GM19025 (cell line): ENCODE results near the gene MRPL18.
"Not testable (repeated sequence)": the region's sequence is repeated elsewhere in the genome, so short reads cannot be mapped to it uniquely, and the experiment has no call there.

Experiments
- ATAC-seq: cut with Tn5 transposase; IDR thresholded peaks from one replicate; pipeline ENCODE4 v1.9.1; 2021; ENCODE audit warnings: mild to moderate bottlenecking, low read depth, moderate library complexity; ENCODE audit not compliant: unreplicated experiment

MRPL18 gene

DNA sequence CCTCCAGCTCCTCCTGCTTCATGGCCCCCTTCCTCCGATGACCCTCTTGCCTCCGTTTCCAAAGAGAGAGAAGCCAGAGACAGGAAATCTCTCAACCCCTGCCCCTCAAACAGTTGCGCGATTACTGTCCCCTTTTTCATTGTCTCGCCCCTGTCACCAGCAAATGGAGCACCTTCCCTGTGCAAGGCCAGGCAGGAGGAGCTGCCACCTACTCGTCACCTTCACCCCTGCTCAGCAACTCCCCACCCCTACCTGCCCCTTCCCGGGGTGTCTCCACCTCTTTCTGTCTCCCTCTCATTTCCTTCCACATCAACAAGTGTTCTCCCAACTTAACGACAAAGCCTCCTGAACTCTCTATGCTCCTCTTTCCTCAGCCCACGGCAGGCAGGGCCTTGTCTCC is 23.5 kb downstream of the MRPL18 start:
- no peak for ATAC-seq

DNA sequence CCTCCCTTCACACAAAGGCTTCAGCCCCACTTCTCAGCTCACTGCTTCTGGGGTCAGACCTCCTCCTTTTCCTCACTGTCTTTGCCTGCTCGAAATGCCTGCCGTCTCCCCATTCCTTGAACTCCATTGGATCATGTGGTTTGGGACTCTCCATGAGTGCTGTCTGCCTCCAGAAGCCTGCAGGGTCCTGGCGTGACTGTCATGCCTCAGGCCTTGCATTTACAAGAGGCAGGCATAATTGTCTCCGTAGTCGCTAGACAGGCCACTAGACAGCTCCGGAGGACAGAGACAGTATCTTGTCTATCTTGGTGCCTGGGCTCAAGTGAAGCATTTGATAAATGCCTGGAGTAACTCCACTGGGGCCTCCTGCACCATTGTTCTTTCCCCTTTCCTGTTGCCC is 25.1 kb downstream of the MRPL18 start:
- no peak for ATAC-seq

DNA sequence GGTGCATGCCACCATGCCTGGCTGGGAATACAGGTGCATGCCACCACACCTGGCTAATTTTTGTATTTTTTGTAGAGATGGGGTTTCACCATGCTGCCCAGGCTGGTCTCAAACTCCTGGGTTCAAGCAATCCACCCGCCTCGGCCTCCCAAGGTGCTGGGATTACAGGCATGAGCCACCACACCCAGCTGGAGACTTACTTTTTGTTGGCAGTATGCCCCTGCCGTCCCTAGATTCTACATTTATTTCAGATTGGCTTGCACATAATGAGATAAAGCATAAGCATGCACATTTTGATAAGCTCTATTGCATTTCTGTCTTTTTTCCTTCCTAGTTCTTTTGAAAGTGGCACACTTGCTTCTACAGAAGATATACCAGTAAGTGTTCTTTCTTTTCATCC is 26.5 kb downstream of the MRPL18 start:
- ATAC-seq, result not testable (repeated sequence)

DNA sequence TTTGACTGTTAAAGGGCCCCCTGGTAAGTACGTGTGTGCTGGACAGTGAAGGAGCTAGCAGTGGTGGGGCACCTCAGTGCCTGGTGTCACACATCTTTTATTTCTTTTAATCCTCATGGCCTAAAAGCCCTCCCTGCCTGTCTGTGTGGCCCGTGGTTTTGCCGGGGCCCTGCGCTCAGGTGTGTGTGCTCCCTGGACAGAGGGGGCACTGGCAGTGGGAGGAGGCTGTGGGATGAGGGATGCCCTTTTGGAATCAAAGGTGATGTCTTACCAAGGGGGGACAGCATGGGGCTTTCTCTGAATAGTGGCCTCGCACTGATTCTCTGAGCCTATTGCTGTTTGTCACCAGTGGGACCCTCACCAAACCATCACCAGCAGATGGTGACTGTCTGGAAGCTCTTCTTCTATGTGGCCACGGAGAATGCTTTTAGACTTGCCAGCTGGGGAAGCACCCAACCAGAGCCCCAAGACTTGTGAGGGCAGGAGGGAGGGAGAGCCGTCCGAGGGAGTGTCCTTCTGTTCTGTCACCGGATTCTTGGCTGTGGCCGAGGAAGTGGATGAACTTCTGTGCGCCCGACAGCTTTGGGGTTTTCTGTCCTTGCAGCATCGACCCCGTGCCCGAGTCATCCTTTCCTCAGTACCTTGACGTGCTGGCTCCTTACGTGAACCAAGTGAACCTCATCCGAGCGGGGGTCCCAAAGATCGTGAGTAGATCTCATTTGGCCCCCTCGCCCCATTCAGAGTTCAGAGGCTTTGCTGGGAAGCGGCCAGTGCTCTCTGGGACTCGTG is 27.9 kb downstream of the MRPL18 start:
- ATAC-seq, result no peak

DNA sequence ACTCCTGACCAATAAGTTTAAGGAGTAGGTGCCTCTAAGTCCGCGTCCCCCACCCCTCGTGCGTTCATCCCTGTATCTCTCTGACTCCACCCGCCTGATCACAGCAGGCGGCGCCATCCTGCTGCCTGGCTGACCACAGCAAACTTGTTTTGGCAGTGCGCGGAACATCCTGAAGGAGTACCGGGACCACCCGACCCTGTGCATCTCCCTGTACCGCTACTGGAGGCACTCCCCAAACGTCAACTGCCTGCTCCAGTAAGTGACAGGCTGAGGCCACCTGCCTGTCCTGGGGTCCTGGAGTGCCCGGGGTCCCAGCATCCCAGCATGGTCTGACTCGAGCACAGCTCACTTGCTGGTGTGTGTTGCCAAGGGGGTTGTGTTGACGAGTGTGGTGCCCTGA is 28.8 kb downstream of the MRPL18 start:
- no peak for ATAC-seq

DNA sequence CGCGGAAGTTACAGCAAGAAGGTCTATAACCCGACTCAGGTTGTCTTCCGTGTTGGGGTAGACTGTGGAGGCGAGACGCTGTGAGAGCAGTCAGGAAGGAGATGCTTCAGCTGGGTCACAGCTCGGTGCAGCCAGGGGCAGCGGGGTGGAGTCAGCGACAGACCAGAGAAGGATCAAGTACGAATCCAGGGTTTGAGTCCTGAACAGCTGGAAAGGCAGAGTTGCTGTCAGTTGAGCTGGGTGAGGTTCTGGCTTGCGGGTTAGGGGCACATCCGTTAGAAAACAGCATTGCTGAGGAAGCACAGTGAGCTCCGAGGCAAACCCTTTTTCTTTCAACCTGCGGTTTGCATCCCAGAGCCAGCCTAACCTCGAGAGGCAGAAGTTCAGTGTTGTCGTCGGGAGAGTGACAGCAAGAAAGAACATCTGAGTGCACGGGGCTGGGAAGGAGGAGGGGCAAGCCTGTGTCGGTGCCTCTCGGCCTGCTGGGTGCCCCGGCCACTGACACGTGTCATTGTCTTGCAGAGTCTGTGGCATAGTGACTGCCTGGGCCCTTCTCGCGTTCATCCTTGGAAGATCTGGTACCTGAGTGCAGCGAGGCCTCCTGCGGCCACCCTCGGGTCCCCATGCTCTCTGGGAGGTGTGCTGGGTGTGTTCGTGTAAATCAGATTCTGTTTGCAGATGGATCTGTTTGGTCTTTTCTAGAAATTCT is 29.8 kb downstream of the MRPL18 start:
- ATAC-seq, result no peak

DNA sequence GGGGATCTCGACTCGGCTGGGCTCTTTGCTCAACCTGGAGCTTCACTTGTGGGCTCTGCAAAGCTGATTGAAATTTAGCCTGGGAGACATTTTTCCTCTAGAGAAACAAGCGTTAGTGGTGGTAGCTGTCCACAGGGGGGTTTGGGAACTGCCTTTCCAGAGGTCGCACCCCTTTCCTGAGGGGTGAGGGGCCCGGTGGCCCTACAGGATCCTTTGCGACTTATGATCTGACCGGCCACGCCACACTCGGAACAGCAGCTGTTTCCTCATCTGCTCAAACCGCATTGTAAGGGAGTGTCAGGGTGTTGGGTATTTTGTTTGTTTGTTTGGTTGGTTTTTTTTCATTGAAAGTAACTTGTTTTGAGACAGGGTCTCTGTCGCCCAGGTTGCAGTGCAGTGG is 30.9 kb downstream of the MRPL18 start:
- no peak for ATAC-seq

DNA sequence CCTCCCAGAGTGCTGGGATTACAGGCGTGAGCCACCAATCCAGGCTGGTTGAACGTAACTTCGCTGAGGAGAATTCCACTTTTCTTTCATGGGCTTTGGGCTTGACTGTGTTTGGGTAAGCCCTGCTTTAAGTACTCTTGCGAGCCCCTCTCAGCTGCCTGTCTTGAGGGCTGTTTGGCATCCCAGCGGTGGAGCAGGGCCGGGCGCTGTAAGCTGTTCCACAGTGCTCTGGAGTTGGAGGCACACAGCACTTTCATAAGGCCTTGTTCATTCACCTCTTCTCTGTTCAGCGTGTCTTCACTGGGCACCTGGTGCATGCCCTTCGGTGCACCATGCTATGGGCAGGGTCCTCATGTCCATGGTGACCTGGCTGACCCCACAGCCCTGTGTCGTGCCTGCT is 31.5 kb downstream of the MRPL18 start:
- no peak for ATAC-seq

DNA sequence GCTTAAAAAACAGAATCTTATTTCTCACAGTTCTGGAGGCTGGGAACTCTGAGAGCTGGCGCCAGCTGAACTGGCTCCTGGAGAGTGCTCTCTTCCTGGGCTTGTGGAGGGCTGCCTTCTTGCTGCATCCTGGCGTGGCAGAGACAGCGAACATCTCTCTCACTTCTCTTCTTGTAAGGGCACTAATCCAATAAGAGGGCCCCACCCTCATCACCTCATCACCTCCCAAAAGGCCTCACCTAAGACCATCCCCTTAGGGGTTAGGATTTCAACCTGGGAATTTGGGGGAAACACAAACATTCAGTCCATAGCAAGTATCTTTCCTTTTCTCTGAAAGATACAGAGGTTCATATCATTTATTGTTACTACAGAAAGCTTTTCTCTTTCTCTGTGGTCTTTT is 33.7 kb downstream of the MRPL18 start:
- ATAC-seq, result no peak

DNA sequence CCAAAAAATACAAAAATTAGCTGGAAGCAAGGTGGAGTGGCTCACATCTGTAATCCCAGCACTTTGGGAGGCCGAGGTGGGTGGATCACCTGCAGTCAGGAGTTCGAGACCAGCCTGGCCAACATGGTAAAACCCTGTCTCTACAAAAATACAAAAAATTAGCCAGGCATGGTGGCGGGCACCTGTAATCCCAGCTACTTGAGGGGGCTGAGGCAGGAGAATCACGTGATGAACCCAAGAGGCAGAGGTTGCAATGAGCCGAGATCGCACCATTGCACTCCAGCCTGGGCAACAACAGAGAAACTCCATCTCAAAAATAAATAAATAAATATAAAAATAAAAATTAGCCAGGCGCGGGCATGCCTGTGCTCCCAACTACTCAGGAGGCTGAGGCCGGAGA is 34.4 kb downstream of the MRPL18 start:
- not testable (repeated sequence) for ATAC-seq

DNA sequence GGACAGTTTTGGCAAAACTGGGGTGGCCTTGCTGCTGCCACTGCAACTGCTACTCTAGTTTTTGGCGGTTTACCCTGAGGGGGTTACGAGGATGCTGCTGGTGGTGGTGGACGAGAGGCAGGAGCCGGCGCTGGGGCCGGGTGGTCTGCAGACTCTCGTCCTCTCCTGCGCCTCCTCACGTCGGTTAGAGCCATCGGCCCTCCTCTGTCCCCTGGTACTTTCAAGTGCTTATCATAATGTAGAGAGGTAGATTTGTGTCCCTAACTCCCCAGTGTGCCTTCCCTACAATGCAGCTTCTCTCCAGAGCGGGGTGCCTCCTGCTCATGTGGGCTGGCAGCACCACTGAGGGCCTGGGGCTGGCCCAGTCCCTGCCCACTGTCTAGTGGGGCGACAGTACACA is 35.7 kb downstream of the MRPL18 start:
- ATAC-seq, result no peak

DNA sequence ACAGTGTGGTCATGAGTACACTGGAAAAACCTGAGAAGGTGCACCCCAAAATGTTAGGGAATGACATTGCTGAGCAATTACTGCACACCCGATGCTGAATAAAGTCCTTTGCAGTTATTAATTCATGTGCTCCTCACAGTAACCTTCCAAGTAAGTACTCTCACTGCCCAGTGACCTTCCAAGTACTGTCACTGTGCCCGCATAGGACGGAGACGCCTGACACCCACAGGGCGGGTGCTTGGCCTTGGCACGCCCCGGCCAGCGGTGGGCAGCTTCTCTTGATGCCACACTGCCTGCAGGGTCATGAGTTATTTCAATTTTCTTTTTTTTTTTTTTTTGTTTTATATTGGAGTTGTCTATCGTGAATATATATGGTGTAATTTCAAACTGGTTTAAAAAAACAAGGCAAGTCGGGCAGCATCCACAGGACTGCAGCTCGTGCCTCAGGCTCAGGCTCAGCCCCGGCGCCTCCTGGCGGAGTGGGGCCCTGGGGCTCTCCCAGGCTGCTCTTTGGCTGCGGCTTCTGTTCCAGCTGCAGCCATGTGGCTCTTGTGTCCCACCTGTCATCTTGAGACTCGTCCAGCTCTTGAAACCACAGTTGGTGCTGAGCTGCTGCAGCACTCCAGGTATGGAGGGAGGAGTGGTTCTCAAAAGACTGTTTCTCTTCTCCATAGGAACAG is 36.8 kb downstream of the MRPL18 start:
- no peak for ATAC-seq

DNA sequence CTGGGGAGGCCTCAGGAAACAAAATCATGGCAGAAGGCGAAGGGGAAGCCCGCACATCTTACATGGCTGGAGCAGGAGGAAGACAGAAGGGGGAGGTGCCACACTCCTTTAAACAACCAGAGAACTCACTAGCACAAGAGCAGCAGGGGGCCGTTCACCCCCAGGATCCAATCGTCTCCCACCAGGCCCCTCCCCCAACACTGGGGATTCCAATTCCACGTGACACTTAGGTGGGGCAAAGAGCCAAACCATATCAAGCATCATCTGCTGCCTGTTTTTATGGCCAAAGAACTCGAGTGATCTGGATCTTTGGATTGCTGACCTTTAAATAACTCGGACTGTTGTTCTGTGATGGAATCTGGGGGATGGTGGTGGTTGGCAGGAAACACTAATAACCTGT is 37.8 kb downstream of the MRPL18 start:
- ATAC-seq, result no peak

DNA sequence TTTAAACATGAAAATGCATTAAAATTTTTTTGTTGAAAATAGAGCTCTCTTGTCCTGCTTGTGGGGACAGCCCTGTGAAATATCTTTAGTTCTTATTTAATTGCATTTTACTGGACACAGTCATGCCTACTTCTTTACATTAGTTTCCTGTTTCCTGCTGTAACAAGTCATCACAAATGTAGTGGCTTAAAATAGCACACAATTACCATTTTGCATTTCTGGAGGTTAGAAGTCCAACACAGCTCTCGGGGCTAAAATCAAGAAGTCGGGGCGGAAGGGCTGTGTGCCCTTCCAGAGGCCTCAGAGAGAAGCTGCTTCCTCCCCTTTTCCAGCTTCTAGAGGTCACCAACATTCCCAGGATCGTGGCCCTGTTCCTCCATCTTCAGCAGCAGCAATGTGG is 39.3 kb downstream of the MRPL18 start:
- ATAC-seq, result no peak

DNA sequence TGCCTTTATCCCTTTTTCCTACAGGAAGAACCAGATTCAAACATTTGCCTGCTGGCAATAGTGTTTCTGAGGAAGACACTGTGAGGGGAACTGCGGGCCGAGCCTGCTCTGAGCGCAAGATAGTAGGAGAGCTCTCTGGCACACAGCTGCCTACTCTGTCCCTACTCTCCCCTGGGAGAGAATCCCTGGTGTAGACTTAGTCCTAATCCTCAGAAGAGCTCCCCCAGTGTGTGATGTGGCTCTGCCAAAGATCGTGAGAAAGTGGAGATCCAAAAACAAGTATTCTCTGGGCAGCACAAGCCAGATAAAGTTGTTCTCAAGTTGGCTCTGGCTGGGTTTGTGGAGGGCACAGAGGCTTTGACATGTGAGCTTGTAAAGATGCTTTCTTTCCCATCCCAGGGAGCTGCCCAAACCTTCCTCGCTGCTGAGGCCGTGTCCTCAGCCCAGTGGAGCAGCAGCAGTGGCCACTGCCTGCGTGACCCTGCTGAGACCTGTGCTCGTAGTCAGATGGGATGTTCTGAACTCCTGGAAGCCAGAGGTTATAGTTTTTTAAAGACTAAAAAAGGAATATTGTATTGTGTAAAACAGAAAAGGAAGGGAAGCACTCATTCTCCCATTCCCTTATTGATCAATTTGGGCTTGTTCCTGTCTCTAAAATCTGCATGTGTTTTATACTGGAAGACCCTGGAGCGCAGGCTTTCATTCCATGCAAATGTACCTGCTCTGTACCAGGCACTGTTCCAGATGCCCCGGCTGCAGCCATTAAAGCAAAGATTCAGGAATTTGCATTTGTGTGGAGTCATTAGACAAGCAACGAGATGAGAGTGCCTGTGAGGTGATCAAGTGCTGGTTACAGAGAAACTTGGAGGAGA is 40.5 kb downstream of the MRPL18 start:
- ATAC-seq, result no peak

DNA sequence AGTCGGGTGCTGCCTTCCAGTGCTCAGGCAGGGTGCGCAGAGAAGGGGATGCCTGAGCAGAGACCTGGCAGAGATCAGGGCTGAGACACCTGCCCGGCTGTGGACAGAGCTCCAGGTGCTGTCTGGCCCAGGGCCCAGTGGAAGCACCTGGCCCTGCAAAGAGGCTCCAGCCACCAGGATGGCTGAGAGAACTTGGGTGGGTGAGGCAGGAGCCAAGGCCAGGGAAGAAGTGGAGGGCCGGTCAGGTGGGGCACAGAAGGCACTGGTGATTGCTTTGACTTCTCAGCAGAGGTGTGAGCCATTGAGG is 41.1 kb downstream of the MRPL18 start:
- ATAC-seq, result no peak

DNA sequence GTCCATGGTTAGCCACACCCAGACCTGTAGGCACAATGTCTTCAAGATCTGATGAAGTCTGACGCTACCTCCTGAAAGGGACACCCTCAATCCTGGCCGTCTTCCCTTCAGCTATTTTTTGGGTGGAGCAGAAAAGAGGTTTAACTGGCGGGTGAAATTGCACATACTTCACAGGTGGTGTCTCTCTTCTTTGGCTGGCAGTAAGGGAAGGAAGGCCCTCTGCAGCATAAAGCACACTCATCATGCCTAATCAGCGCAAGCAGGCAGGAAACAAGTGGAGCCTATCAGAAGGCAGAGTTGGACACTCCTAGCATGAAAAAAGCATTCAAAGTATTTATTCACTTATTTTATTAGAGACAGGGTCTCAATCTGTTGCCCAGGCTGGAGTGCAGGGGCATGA is 42.7 kb downstream of the MRPL18 start:
- ATAC-seq, result no peak

DNA sequence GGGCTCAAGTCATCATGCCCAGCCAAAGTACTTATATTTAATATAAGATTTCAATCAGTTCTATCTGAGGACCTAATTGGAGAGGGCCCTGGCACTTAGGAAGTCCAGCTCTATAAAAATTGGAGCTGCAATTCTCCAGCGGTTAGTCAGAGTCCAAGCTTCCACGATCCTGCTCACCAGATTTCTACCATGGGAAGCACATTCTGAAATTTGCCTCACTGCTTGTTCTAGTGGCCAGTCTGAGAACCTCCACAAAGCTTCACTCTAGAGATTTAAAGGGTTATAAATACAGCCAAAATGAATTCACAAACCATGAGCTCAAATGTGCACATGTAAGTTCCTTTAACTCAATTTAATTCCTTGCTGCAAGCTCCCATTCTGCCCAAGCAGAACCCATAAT is 43.3 kb downstream of the MRPL18 start:
- ATAC-seq, result no peak

DNA sequence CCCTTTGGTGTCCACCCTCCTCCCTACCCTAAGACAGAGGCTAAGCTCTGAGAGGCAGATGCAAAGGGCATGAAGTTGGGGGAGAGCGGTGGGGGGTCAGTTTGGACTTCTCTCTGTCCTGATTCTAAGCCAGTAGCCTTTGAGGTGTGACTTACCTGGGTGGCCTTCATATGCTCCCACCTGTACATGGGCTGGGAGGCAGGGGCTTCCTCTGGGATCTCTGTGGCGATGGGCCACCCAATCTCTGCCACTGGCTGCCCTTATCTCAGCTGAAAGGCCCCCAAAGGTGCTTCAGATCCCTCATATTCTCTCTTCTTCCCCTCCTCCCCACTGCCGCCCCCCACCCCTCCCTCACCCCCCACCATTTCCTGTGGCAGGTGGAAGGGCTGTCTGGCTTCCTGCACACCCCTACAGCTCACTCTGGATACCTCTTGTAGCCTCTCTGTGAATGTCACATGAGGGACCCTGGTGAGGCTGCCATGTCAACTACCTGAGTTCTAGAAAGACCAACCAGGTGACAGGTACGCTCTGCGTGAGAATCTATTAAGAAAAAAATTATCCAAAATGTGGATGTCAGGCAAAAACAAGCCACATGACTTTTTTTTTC is 43.8 kb downstream of the MRPL18 start:
- no peak for ATAC-seq

DNA sequence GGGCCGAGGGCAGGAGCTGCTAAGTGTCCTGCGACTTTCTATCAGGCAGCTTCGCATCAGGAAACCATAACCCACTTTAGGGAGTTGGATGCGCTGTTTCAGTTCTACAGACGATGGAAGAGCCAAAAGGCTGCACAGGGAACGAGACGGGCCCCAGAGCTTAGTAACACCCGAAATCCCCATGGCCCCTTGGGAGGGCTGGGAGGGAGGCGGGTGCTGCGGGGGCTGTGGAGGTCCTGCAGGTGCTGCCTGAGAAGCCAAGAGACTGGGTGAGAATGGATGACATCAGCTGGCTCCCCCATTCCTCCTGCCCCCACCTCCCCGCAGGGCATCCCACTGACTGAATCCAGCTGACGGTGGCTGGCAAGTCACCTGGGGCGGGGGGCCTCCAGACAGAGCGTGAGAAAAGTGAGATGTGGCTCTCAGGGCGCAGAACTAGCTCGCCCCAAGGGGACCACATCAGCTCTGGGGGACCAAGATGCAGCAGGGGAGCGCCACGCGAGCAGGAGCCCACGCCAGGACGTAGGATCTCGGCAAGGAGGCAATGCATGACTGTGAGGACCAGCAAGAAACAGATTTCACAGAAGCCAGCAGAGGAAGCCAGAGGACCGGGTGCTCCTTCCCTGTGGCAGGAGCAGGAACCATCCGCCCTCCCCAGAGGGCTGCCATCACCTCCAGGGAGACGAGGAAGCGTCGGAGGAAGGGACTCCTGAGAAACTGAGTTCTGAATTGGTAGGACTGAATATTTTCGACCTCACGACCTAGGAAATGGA is 46.6 kb downstream of the MRPL18 start:
- no peak for ATAC-seq
